ENCODE measurements around the gene ANKRD12. TPM values are rescaled to one million over a fixed set of nuclear protein-coding genes. Genes with fewer than 3 reads are reported as not detected.

The ANKRD12 gene
- total RNA-seq, 1 donor from 2014 or later, result 53.3 TPM

Other genes with a start within 250 kb of the ANKRD12 start
- 119 and 124 TPM in 2 replicates for gene NDUFV2, start 34.1 kb upstream of the ANKRD12 start, total RNA-seq
- 38.1 and 40.4 TPM in 2 replicates for gene TWSG1, start 198.0 kb downstream of the ANKRD12 start, total RNA-seq

All from progenitor cell of endocrine pancreas (in vitro differentiated cells).